Fibroblast of pulmonary artery (primary cell): ENCODE data around the gene SMIM7.

Source experiments
- DNase-seq: peaks from one replicate; pipeline ENCODE4 v3.0.0-alpha.2; 2010; ENCODE audit warnings: low read depth
- H3K4me3 ChIP-seq: replicated peaks from 2 replicates; pipeline ENCODE4 v1.5.1; 2011; ENCODE audit warnings: low read depth, mild to moderate bottlenecking, control low read depth, low read length, moderate library complexity
- TF ChIP-seq, protein P1 (sequence below): IDR thresholded peaks from 2 replicates; pipeline ENCODE4 v1.5.1; 2011; ENCODE audit warnings: mild to moderate bottlenecking, control low read depth, low read length, inconsistent platforms; ENCODE audit errors: missing control alignments

SMIM7 gene

DNA sequence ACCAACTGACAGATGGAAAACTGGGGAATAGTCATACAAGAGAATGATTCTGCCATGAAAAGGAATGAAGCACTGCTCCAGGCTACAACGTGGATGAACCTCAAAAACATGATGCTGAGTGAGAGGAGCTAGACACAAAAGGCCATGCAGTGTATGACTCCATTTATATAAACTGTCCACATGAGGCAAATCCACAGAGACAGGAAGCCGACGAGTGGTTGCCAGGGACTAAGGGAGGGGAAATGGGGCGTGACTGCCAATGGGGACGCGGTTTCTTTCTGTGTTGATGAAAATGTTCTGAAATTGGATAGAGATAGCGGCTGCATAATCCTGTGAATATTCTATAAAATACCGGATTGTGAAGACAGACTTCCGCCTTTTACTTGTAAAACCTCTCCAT is 10.2 kb downstream of the SMIM7 start:
- no peak for DNase-seq
- no peak overlapping the region for H3K4me3 ChIP-seq
- TF ChIP-seq, protein P1, sequence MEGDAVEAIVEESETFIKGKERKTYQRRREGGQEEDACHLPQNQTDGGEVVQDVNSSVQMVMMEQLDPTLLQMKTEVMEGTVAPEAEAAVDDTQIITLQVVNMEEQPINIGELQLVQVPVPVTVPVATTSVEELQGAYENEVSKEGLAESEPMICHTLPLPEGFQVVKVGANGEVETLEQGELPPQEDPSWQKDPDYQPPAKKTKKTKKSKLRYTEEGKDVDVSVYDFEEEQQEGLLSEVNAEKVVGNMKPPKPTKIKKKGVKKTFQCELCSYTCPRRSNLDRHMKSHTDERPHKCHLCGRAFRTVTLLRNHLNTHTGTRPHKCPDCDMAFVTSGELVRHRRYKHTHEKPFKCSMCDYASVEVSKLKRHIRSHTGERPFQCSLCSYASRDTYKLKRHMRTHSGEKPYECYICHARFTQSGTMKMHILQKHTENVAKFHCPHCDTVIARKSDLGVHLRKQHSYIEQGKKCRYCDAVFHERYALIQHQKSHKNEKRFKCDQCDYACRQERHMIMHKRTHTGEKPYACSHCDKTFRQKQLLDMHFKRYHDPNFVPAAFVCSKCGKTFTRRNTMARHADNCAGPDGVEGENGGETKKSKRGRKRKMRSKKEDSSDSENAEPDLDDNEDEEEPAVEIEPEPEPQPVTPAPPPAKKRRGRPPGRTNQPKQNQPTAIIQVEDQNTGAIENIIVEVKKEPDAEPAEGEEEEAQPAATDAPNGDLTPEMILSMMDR, result no peak

GRCh38 chr19:16645140-16645539 is 14.8 kb downstream of the SMIM7 start:
- TF ChIP-seq, protein P1, result no peak
- H3K4me3 ChIP-seq, result no peak overlapping the region
- no peak for DNase-seq

- no peak for DNase-seq
- no peak overlapping the region for H3K4me3 ChIP-seq
- TF ChIP-seq, protein P1, result no peak
Measured at GRCh38 chr19:16641695-16642094, 18.2 kb downstream of the SMIM7 start.

DNA sequence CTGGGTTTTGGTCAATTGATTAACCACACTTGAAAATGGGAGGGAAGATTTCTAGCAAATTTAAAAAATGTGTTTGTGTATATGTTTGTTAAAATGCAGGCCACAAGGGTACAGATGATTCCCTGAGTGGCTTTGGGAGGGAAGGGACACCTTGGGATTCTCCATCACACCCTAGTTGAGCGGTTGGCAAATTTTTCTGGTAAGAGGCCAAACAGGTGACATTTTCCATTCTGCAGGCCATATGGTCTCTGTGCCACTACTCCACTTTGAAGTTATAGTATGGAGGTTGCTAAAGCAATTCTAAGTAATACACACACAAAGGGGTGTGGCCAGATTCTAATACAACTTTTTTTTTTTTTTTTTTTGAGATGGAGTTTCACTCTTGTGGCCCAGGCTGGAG is 19.0 kb downstream of the SMIM7 start:
- DNase-seq, result no peak
- TF ChIP-seq, protein P1, result no peak

DNA sequence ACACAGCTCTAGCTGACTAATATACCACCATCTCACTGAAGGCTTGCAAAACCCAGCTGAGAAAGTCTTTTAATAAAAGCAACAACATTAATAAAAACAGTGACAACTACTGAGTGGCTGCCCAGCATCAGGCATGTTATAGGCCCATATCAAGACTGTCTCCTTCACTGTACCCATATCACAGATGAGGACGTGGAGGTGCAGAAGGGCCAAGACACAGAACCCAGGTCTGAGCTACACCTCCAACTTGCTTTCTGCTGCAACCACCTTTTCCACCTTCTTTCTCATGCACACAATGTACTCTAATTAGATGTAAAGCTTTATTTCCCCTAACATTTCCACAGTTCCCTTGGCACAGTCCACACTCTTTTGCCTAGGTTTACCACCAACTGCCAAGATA is 21.3 kb downstream of the SMIM7 start:
- no peak for DNase-seq
- no peak overlapping the region for H3K4me3 ChIP-seq
- TF ChIP-seq, protein P1, result no peak

More for the DNA sequence above, 19.0 kb downstream of the SMIM7 start:
- no peak overlapping the region for H3K4me3 ChIP-seq

DNA sequence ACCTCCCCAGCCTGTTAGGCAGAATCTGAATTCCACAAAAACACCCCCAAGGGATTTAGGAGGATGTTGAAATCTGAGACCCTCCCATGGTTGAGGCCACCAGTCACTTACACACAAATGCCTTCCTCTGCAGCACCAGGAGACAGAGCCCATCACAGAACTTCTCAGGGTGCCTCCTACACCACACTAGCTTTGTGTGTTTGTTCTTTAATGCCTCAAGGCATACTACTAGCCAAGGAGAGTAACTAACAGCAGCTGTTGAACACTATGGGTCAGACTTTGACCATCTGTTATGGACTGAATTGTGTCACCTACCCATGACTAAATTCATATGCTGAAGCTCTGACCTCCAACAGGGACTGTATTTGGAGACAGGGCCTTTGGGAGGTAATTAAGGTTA is 22.4 kb downstream of the SMIM7 start:
- DNase-seq, result no peak
- H3K4me3 ChIP-seq, result no peak overlapping the region
- TF ChIP-seq, protein P1, result no peak

- DNase-seq, result no peak
- no peak overlapping the region for H3K4me3 ChIP-seq
- TF ChIP-seq, protein P1, result no peak
Measured at GRCh38 chr19:16631465-16631864, 28.5 kb downstream of the SMIM7 start.
